Smooth muscle cell (in vitro differentiated cells): ENCODE measurements around the gene TNNI2. TPM values are rescaled to one million over a fixed set of nuclear protein-coding genes. Genes with fewer than 3 reads are reported as not detected.

Experiments used
- DNase-seq: peaks from one replicate; lab custom pipeline; 2025; ENCODE audit not compliant: unreplicated experiment; lab: John Stamatoyannopoulos, UW
- H2AFZ ChIP-seq: fragments of 200-600 bp; sonication (generic); 2 replicates; pipeline ENCODE4 v1.6.0; 2016; ENCODE audit warnings: antibody characterized with exemption, low read depth, mild to moderate bottlenecking
- H3F3A ChIP-seq: fragments of 200-600 bp; sonication (generic); 2 replicates; pipeline ENCODE4 v1.6.0; 2017; ENCODE audit warnings: antibody characterized with exemption, low read depth
- H3K27ac ChIP-seq: fragments of 200-600 bp; sonication (generic); 2 replicates; pipeline ENCODE4 v1.5.1; 2016; ENCODE audit warnings: low read depth, mild to moderate bottlenecking
- H3K27me3 ChIP-seq: fragments of 200-600 bp; sonication (generic); 2 replicates; pipeline ENCODE4 v1.6.1; 2016; ENCODE audit warnings: low read depth, mild to moderate bottlenecking
- H3K36me3 ChIP-seq: fragments of 200-600 bp; sonication (generic); 2 replicates; pipeline ENCODE4 v1.5.1; 2016; ENCODE audit warnings: low read depth
- H3K4me1 ChIP-seq: fragments of 200-600 bp; sonication (generic); 2 replicates; pipeline ENCODE4 v1.5.1; 2016; ENCODE audit warnings: low read depth
- H3K4me2 ChIP-seq: fragments of 200-600 bp; sonication (generic); 2 replicates; pipeline ENCODE4 v1.6.0; 2016; ENCODE audit warnings: mild to moderate bottlenecking
- H3K4me3 ChIP-seq: fragments of 200-600 bp; sonication (generic); 2 replicates; pipeline ENCODE4 v1.5.1; 2016; ENCODE audit warnings: mild to moderate bottlenecking
- H3K79me2 ChIP-seq: fragments of 200-600 bp; sonication (generic); 2 replicates; pipeline ENCODE4 v1.6.0; 2016; ENCODE audit warnings: low read depth, mild to moderate bottlenecking
- H3K9ac ChIP-seq: fragments of 200-600 bp; sonication (generic); 2 replicates; pipeline ENCODE4 v1.6.0; 2016; ENCODE audit warnings: low read depth
- H3K9me3 ChIP-seq: fragments of 200-600 bp; sonication (generic); replicated peaks from 2 replicates; pipeline ENCODE4 v1.5.1; 2016; ENCODE audit warnings: low read depth
- H4K20me1 ChIP-seq: fragments of 200-600 bp; sonication (generic); 2 replicates; pipeline ENCODE4 v1.6.0; 2016; ENCODE audit warnings: low read depth
- WGBS: methylation state at CpG from one replicate; pipeline ENCODE4 v1.1.7; 2016; ENCODE audit warnings: low lambda C conversion rate; 5-methylcytosine and 5-hydroxymethylcytosine counted together
- polyA plus RNA-seq: library from polyadenylated mRNA; unstranded; fragments of >200 nt; fragmentation: Nextera tagmentation; extraction: Ambion mirVana; gene quantifications from 2 replicates; pipeline ENCODE4 v1.2.1, GENCODE V29; 2016
- total RNA-seq: library from RNA; depleted of rRNA; stranded (reverse); fragments of >200 nt; gene quantifications from 2 replicates; pipeline ENCODE4 v1.2.3, GENCODE V29; 2014
- TF ChIP-seq, protein P1 (sequence below): fragments of 200-600 bp; sonication (generic); IDR thresholded peaks from 2 replicates; pipeline ENCODE4 v1.5.1; 2017; ENCODE audit warnings: borderline replicate concordance, mild to moderate bottlenecking, antibody characterized with exemption; ENCODE audit not compliant: insufficient read depth, poor library complexity, severe bottlenecking

Gene TNNI2
- total and polyA plus RNA-seq, 2 experiments from 2014 or later, result 0.94 to 1.2 TPM

DNA sequence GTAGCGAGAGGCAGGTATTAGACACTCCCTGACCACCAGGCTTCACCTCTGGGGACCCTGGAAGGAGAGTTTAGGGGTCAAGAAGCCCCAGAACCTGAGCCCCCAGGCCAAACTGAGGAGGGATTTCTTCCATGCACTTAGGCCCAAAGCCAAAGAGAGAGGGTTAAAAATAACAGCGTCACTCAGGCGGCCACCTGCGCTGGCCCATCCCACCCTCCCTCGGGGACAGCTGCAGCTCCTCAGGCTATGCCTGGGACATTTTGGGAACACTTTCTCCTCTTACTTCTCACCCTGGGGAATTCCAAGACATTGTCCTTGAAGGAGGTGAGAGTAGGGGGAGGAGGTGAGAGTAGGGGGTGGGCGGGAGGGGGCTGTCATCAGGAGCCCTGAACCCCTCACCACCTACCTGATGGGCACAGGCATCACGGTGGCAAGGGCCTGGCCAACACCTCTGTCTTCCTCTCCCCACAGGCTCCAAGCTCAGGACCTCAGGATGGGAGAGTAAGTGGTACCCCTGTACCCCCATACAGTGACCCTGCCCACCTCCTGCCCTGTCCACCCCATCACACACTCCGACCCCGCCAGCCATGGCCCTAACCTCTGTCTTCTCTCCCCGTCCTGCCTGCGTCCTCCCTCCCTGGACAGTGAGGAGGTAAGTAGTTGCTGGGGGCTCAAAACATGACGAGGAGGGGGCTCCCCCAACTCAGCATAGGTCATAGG is 583 bp downstream of the TNNI2 start:
- Histone ChIP-seq H2AFZ (no peak overlapping the region), H3K9ac (no peak overlapping the region), H3K79me2 (no peaks in the 10 kb centered on the region), H4K20me1 (no peaks in the 10 kb centered on the region), H3K36me3 (no peaks in the 10 kb centered on the region), H3K27ac (no peak overlapping the region), H3K27me3 (no peaks in the 10 kb centered on the region), H3K4me3 (no peak overlapping the region), H3K4me1 (peaks cover 4% of the 10 kb centered on the region), H3F3A (no peaks in the 10 kb centered on the region), H3K4me2 (no peak overlapping the region), H3K9me3 (no peaks in the 10 kb centered on the region)
- DNase-seq, result no peak
- TF ChIP-seq, protein P1, sequence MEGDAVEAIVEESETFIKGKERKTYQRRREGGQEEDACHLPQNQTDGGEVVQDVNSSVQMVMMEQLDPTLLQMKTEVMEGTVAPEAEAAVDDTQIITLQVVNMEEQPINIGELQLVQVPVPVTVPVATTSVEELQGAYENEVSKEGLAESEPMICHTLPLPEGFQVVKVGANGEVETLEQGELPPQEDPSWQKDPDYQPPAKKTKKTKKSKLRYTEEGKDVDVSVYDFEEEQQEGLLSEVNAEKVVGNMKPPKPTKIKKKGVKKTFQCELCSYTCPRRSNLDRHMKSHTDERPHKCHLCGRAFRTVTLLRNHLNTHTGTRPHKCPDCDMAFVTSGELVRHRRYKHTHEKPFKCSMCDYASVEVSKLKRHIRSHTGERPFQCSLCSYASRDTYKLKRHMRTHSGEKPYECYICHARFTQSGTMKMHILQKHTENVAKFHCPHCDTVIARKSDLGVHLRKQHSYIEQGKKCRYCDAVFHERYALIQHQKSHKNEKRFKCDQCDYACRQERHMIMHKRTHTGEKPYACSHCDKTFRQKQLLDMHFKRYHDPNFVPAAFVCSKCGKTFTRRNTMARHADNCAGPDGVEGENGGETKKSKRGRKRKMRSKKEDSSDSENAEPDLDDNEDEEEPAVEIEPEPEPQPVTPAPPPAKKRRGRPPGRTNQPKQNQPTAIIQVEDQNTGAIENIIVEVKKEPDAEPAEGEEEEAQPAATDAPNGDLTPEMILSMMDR, result no peak
- 91% methylated on average over 12 of the region's 12 CpGs for WGBS

DNA sequence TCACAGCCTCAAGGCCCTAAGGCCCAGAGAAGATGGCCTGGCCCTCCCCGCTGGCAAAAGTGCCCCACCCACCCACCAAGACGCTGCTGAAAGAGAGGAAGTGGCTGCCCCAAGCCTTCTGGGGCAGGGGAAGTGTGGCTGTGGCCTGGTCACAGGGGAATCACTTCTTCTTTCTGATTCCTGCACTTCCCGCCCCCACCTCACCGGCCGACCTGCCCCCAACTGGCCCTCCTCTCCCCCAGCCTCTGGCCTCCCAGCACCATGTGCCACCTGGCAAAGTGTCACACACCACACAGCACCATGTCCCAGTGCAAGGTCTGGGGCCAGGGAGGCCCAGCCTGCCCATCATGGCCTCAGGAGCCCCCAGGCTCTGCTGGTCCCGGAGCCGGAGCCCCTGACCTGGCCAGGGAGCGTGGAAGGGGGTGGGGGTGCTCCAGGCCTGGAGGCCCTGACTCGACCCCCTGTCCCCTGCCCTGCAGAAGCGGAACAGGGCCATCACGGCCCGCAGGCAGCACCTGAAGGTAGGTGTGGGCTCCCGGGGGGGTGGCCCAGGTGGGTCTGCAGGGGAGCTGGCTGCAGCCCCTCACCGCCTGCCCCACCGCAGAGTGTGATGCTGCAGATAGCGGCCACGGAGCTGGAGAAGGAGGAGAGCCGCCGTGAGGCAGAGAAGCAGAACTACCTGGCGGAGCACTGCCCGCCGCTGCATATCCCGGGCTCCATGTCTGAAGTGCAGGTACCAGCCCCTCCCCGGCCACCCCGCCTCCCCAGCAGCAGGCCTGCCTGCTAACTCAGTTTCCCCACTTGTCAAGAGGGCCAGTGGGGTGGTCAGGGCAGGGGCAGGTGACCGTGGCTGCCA is 1.4 kb downstream of the TNNI2 start:
- no peak overlapping the region for H3K9ac ChIP-seq
- TF ChIP-seq, protein P1, result no peak
- no peaks in the 10 kb centered on the region for H4K20me1 ChIP-seq
- peaks cover 4% of the 10 kb centered on the region for H3K4me1 ChIP-seq
- no peak overlapping the region for H2AFZ ChIP-seq
- H3K9me3 ChIP-seq, result no peaks in the 10 kb centered on the region
- no peaks in the 10 kb centered on the region for H3K36me3 ChIP-seq
- H3K27ac ChIP-seq, result no peak overlapping the region
- DNase-seq, result no peak
- 89% methylated on average over 25 of the region's 26 CpGs for WGBS
- no peak overlapping the region for H3K4me3 ChIP-seq
- no peaks in the 10 kb centered on the region for H3F3A ChIP-seq
- H3K79me2 ChIP-seq, result no peaks in the 10 kb centered on the region
- H3K27me3 ChIP-seq, result no peaks in the 10 kb centered on the region
- H3K4me2 ChIP-seq, result no peak overlapping the region

DNA sequence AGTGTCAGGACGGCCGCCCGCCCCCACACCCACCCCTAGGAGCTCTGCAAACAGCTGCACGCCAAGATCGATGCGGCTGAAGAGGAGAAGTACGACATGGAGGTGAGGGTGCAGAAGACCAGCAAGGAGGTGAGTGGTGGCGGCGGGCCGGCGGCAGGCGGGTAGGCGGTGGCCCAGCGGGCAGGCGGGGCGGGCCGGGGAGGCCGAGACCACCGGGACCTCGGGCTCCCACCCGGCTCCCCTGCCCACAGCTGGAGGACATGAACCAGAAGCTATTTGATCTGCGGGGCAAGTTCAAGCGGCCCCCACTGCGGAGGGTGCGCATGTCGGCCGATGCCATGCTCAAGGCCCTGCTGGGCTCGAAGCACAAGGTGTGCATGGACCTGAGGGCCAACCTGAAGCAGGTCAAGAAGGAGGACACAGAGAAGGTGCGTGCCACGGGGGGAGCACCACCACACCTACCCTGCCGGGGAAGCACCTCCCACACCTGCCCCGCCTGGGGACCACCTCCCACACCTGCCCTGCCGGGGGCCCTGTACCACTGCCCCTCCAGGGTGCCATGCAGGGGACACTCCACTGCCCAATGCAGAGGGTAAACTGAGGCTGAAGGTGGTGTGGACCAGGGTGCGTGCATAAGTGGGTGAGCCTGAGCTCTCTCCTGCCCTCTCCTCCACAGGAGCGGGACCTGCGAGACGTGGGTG is 2.1 kb downstream of the TNNI2 start:
- H3K79me2 ChIP-seq, result no peaks in the 10 kb centered on the region
- H2AFZ ChIP-seq, result no peak overlapping the region
- DNase-seq, result no peak
- TF ChIP-seq, protein P1, result no peak
- no peaks in the 10 kb centered on the region for H3K36me3 ChIP-seq
- H3K9me3 ChIP-seq, result no peaks in the 10 kb centered on the region
- H3K4me2 ChIP-seq, result no peak overlapping the region
- no peaks in the 10 kb centered on the region for H4K20me1 ChIP-seq
- no peak overlapping the region for H3K27ac ChIP-seq
- H3K4me1 ChIP-seq, result peaks cover 4% of the 10 kb centered on the region
- WGBS, result 96% methylated on average over 37 of the region's 37 CpGs
- no peak overlapping the region for H3K9ac ChIP-seq
- H3F3A ChIP-seq, result no peaks in the 10 kb centered on the region
- H3K27me3 ChIP-seq, result no peaks in the 10 kb centered on the region
- H3K4me3 ChIP-seq, result no peak overlapping the region
